MM.1S (cell line): Measurements from ENCODE around the gene CFD.

Experiments
- DNase-seq: peaks from one replicate; pipeline ENCODE4 v3.0.0-alpha.2; 2015
- H2AFZ ChIP-seq: fragments of 300-600 bp; sonication (generic); 2 replicates; pipeline ENCODE4 v1.6.0; 2016; ENCODE audit warnings: antibody characterized with exemption, low read length
- H3F3A ChIP-seq: fragments of 300-600 bp; sonication (generic); 2 replicates; pipeline ENCODE4 v1.6.1; 2016; ENCODE audit warnings: mild to moderate bottlenecking, antibody characterized with exemption, low read length, moderate library complexity, mixed read lengths; ENCODE audit not compliant: insufficient read depth
- H3K27ac ChIP-seq: fragments of 300-600 bp; sonication (generic); 2 replicates; pipeline ENCODE4 v1.5.1; 2016; ENCODE audit warnings: mild to moderate bottlenecking, low read length
- H3K27me3 ChIP-seq: fragments of 300-600 bp; sonication (generic); replicated peaks from 2 replicates; pipeline ENCODE4 v1.6.0; 2016; ENCODE audit warnings: low read length; ENCODE audit not compliant: insufficient read depth
- H3K36me3 ChIP-seq: fragments of 300-600 bp; sonication (generic); replicated peaks from 2 replicates; pipeline ENCODE4 v1.6.1; 2016; ENCODE audit warnings: mild to moderate bottlenecking, low read length, mixed read lengths; ENCODE audit not compliant: insufficient read depth
- H3K4me1 ChIP-seq: fragments of 300-600 bp; sonication (generic); 2 replicates; pipeline ENCODE4 v1.6.1; 2016; ENCODE audit warnings: low read length, mixed read lengths
- H3K4me2 ChIP-seq: fragments of 300-600 bp; sonication (generic); 2 replicates; pipeline ENCODE4 v1.6.0; 2016; ENCODE audit warnings: low read depth, low read length
- H3K4me3 ChIP-seq: fragments of 300-600 bp; sonication (generic); 2 replicates; pipeline ENCODE4 v1.5.1; 2016; ENCODE audit warnings: low read length, mixed read lengths
- H3K79me2 ChIP-seq: fragments of 300-600 bp; sonication (generic); 2 replicates; pipeline ENCODE4 v1.6.1; 2016; ENCODE audit warnings: mixed run types, low read length, mixed read lengths
- H3K9ac ChIP-seq: fragments of 300-600 bp; sonication (generic); 2 replicates; pipeline ENCODE4 v1.6.1; 2016; ENCODE audit warnings: low read length, mixed read lengths
- H3K9me2 ChIP-seq: fragments of 300-600 bp; sonication (generic); replicated peaks from 2 replicates; pipeline ENCODE4 v1.6.1; 2016; ENCODE audit warnings: mild to moderate bottlenecking, low read length, mixed read lengths; ENCODE audit not compliant: insufficient read depth
- H3K9me3 ChIP-seq: fragments of 300-600 bp; sonication (generic); replicated peaks from 2 replicates; pipeline ENCODE4 v1.6.1; 2016; ENCODE audit warnings: mild to moderate bottlenecking, low read length, mixed read lengths; ENCODE audit not compliant: insufficient read depth
- H4K20me1 ChIP-seq: fragments of 300-600 bp; sonication (generic); 2 replicates; pipeline ENCODE4 v1.6.1; 2016; ENCODE audit warnings: mild to moderate bottlenecking, low read length, moderate library complexity, mixed read lengths; ENCODE audit not compliant: insufficient read depth
- EZH2 ChIP-seq: fragments of 300-600 bp; sonication (generic); optimal IDR thresholded peaks from 2 replicates; pipeline ENCODE3; 2017; ENCODE audit warnings: low read depth, mild to moderate bottlenecking, antibody characterized with exemption, low read length, mixed read lengths
- EZH2phosphoT487 ChIP-seq: fragments of 300-600 bp; sonication (generic); IDR thresholded peaks from 2 replicates; pipeline ENCODE4 v1.6.1; 2018; ENCODE audit warnings: antibody characterized with exemption, low read length
- TF ChIP-seq, protein P1 (sequence below): fragments of 300-600 bp; sonication (generic); IDR thresholded peaks from 2 replicates; pipeline ENCODE4 v1.5.1; 2016; ENCODE audit warnings: antibody characterized with exemption, low read length, mixed read lengths

Gene CFD

GRCh38 chr19:907183-907853 lies 47.9 kb downstream of the CFD start:
- H3K27me3 ChIP-seq, result no peaks in the 10 kb centered on the region
- H3K36me3 ChIP-seq, result no peaks in the 10 kb centered on the region
- no peaks in the 10 kb centered on the region for H3K9me2 ChIP-seq
- H3K4me3 ChIP-seq, result no peak overlapping the region
- no peak overlapping the region for H3K4me2 ChIP-seq
- 0 out of 2 replicates have a peak, but pooled peaks cover 7% of the 10 kb centered on the region for H3K4me1 ChIP-seq
- no peak for TF ChIP-seq EZH2phosphoT487
- no peak for TF ChIP-seq EZH2
- TF ChIP-seq, protein P1, sequence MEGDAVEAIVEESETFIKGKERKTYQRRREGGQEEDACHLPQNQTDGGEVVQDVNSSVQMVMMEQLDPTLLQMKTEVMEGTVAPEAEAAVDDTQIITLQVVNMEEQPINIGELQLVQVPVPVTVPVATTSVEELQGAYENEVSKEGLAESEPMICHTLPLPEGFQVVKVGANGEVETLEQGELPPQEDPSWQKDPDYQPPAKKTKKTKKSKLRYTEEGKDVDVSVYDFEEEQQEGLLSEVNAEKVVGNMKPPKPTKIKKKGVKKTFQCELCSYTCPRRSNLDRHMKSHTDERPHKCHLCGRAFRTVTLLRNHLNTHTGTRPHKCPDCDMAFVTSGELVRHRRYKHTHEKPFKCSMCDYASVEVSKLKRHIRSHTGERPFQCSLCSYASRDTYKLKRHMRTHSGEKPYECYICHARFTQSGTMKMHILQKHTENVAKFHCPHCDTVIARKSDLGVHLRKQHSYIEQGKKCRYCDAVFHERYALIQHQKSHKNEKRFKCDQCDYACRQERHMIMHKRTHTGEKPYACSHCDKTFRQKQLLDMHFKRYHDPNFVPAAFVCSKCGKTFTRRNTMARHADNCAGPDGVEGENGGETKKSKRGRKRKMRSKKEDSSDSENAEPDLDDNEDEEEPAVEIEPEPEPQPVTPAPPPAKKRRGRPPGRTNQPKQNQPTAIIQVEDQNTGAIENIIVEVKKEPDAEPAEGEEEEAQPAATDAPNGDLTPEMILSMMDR, result no peak
- DNase-seq, result no peak
- H3F3A ChIP-seq, result peaks cover 9% of the 10 kb centered on the region
- H2AFZ ChIP-seq, result no peak overlapping the region
- no peaks in the 10 kb centered on the region for H4K20me1 ChIP-seq
- H3K9ac ChIP-seq, result no peak overlapping the region
- H3K27ac ChIP-seq, result no peak overlapping the region
- no peaks in the 10 kb centered on the region for H3K9me3 ChIP-seq
- peaks cover 17% of the 10 kb centered on the region for H3K79me2 ChIP-seq

DNA sequence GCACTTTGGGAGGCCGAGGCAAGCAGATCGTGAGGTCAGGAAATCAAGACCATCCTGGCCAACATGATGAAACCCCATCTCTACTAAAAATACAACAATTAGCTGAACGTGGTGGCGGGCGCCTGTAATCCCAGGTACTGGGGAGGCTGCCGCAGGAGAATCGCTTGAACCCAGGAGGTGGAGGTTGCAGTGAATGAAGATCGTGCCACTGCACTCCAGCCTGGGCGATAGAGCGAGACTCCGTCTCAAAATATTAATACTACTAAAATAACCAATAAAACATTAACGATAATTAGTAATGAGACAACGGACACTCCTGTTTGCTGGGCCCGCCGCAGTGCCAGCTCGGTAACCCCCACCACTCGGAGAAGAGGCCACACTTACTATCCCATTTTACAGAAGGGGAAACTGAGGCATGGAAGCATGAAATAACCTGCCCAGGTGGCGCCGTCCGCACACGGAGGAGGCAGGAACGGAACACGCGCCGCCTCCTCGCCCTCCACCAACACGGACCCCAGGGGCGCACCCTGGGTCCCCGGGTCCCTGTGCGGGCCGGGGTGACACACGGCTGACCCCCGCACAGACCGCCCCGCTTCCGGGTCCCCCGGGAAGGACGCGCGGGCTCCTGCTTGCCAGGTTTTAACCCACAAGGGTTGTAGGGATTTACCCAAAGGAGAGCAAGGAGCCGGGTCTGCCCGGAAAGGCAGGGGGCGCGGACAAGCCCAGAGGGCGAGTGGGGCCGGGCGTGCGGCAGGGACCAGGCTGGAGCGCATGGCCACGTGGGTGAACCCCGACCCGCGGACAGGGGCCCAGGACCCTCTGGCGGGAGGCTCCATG lies 52.0 kb downstream of the CFD start:
- DNase-seq, result no peak
- Histone ChIP-seq H3K9me2 (no peaks in the 10 kb centered on the region), H3K27ac (no peak overlapping the region), H3K9ac (no peak overlapping the region), H3K9me3 (no peaks in the 10 kb centered on the region), H3K4me3 (no peak overlapping the region), H3K79me2 (peaks cover 26% of the 10 kb centered on the region), H4K20me1 (no peaks in the 10 kb centered on the region), H3K4me1 (0 out of 2 replicates have a peak, but pooled peaks cover 7% of the 10 kb centered on the region), H3F3A (peaks cover 9% of the 10 kb centered on the region), H3K4me2 (no peak overlapping the region), H3K36me3 (no peaks in the 10 kb centered on the region), H3K27me3 (no peaks in the 10 kb centered on the region), H2AFZ (no peak overlapping the region)
- TF ChIP-seq, protein P1, result no peak
- TF ChIP-seq EZH2phosphoT487 (no peak), EZH2 (no peak)

DNA sequence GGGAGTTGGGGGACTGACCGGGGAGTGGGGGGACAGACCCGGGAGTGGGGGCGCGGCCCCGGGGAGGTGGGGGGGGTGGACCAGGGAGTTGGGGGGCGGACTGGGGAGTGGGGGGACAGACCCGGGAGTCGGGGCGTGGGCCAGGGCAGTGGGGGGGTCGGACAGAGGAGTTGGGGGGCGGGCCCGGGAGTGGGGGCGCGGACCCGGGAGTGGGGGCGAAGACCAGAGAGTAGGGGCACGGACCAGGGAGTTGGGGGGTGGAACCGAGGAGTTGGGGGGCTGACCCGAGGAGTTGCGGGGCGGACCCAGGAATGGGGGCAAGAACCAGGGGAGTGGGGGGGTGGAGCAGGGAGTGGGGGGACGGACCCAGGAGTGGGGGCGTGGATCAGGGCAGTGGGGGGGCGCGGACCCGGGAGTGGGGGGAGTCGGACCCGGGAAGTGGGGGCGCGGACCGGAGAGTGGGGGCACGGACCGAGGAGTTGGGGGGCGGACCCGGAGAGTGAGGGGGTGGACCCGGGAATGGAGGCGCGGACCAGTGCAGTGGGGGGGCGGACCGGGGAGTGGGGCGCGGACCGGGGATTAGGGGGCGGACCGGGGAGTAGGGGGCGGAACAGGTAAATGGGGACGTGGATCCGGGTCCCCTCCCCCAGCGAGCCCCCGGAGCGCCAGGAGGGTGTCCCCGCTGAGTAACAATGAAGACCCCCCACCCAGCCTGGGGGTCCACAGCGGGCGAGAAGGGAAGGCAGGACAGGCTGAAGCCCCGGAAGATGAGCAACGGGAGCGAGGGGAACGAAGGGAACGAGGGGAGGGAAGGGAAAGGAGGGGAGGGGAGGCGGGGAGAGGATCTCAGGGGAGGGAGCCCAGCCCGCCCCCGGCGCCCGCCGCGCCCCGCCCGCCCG lies 53.0 kb downstream of the CFD start:
- peak overlapping the region; percentile 84 for H3K4me3 ChIP-seq

More for the DNA sequence above, 53.0 kb downstream of the CFD start:
- Histone ChIP-seq H2AFZ (0 out of 2 replicates have a peak overlapping the region, but pooled peaks have one; percentile 33), H3K9me3 (no peaks in the 10 kb centered on the region), H3K27me3 (peaks cover 9% of the 10 kb centered on the region), H4K20me1 (no peaks in the 10 kb centered on the region), H3K9ac (peak overlapping the region; percentile 70), H3K4me2 (peak overlapping the region; percentile 48), H3K4me1 (0 out of 2 replicates have a peak, but pooled peaks cover 7% of the 10 kb centered on the region), H3K9me2 (no peaks in the 10 kb centered on the region), H3K36me3 (no peaks in the 10 kb centered on the region), H3F3A (peaks cover 9% of the 10 kb centered on the region), H3K27ac (peak overlapping the region; percentile 14; the same call in 1 of the 2 replicates), H3K79me2 (peaks cover 21% of the 10 kb centered on the region)
- TF ChIP-seq EZH2phosphoT487 (no peak), EZH2 (no peak)
- TF ChIP-seq, protein P1, result no peak
- DNase-seq, result no peak
